Measurements from ENCODE around the gene LRRN2.

- TF ChIP-seq, protein P1, sequence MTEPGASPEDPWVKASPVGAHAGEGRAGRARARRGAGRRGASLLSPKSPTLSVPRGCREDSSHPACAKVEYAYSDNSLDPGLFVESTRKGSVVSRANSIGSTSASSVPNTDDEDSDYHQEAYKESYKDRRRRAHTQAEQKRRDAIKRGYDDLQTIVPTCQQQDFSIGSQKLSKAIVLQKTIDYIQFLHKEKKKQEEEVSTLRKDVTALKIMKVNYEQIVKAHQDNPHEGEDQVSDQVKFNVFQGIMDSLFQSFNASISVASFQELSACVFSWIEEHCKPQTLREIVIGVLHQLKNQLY (CRISPR knock-in tag; IDR thresholded peaks at IDR 0.05) = no peak
- no peak for TF ChIP-seq MAX (CRISPR knock-in tag; IDR thresholded peaks at IDR 0.05)
- TF ChIP-seq TEAD4 (CRISPR knock-in tag; IDR thresholded peaks at IDR 0.05) = no peak
These were observed 68.0 kb downstream of the LRRN2 start for GRCh38 chr1:204617256-204618147.

All from WTC11 (cell line).